ENCODE data around the gene DICER1. TPM values are rescaled to one million over a fixed set of nuclear protein-coding genes. Genes with fewer than 3 reads are reported as not detected.
A peak's percentile ranks its signal among the peaks of the same experiment; 100 is the strongest.

Gene DICER1
- total RNA-seq, 4 donors from 2014 or later = 43.9 to 72.2 (median 58.4) TPM

- H3K27ac ChIP-seq (replicated peaks in 1 of 4) = no peak overlapping the region
- no peak overlapping the region for H3K4me3 ChIP-seq
- no peak for DNase-seq (ENCODE audit: extremely low spot score)
- intact Hi-C loops (cut with DNase I) = no loop called here
- TF ChIP-seq POLR2A (IDR thresholded peaks at IDR 0.05; ENCODE audit: low read depth) (no peak), CTCF (IDR thresholded peaks at IDR 0.05) (no peak), EP300 (IDR thresholded peaks at IDR 0.05) (no peak), POLR2AphosphoS5 (IDR thresholded peaks at IDR 0.05) (no peak)
- H3K36me3 ChIP-seq = no peaks in the 10 kb centered on the region
- WGBS = 87% methylated on average over 16 of the region's 21 CpGs
- H3K4me1 ChIP-seq = peaks cover 20 to 26% (median 23%) of the 10 kb centered on the region in 4 donors
- H3K27me3 ChIP-seq = no peaks in the 10 kb centered on the region
- H3K9me3 ChIP-seq = no peaks in the 10 kb centered on the region
These were observed 34.3 kb upstream of the DICER1 start for GRCh38 chr14:95191445-95192199.

GRCh38 chr14:95190857-95191256 lies 33.5 kb upstream of the DICER1 start:
- TF ChIP-seq POLR2AphosphoS5 (IDR thresholded peaks at IDR 0.05) = no peak
- Histone ChIP-seq H3K36me3 (no peaks in the 10 kb centered on the region), H3K9me3 (no peaks in the 10 kb centered on the region), H3K4me3 (no peak overlapping the region), H3K4me1 (peaks cover 23 to 32% (median 28%) of the 10 kb centered on the region in 4 donors), H3K27me3 (no peaks in the 10 kb centered on the region), H3K27ac (replicated peaks in 1 of 4) (no peak overlapping the region)
- no peak for DNase-seq (ENCODE audit: extremely low spot score)
- WGBS = 90% methylated on average over 7 of the region's 7 CpGs
- intact Hi-C loops (cut with DNase I) = no loop called here

GRCh38 chr14:95190346-95190840 lies 33.1 kb upstream of the DICER1 start:
- Histone ChIP-seq H3K36me3 (no peaks in the 10 kb centered on the region), H3K4me1 (peaks cover 28 to 36% (median 33%) of the 10 kb centered on the region in 4 donors), H3K4me3 (no peak overlapping the region), H3K9me3 (no peaks in the 10 kb centered on the region), H3K27me3 (no peaks in the 10 kb centered on the region), H3K27ac (replicated peaks in 1 of 4) (peak overlapping the region in 1 of 4 donors; percentile 39)
- no peak for DNase-seq (ENCODE audit: extremely low spot score)
- 63% methylated on average over 2 of the region's 4 CpGs for WGBS
- intact Hi-C loops (cut with DNase I) = no loop called here
- TF ChIP-seq CTCF (IDR thresholded peaks at IDR 0.05) (no peak), EP300 (IDR thresholded peaks at IDR 0.05) (no peak), POLR2A (IDR thresholded peaks at IDR 0.05; ENCODE audit: low read depth) (no peak), POLR2AphosphoS5 (IDR thresholded peaks at IDR 0.05) (no peak)

- peak overlapping the region in 1 of 4 donors; percentile 39 for H3K27ac ChIP-seq (replicated peaks in 1 of 4)
- no peak overlapping the region for H3K4me3 ChIP-seq
- no peaks in the 10 kb centered on the region for H3K9me3 ChIP-seq
- H3K36me3 ChIP-seq = no peaks in the 10 kb centered on the region
- 34% methylated on average over 5 of the region's 5 CpGs for WGBS
- peaks cover 36 to 45% (median 41%) of the 10 kb centered on the region in 4 donors for H3K4me1 ChIP-seq
- TF ChIP-seq CTCF (IDR thresholded peaks at IDR 0.05) (no peak), EP300 (IDR thresholded peaks at IDR 0.05) (no peak), POLR2A (IDR thresholded peaks at IDR 0.05; ENCODE audit: low read depth) (no peak), POLR2AphosphoS5 (IDR thresholded peaks at IDR 0.05) (no peak)
- H3K27me3 ChIP-seq = no peaks in the 10 kb centered on the region
- DNase-seq (ENCODE audit: extremely low spot score) = no peak
- intact Hi-C loops (cut with DNase I) = no loop called here
These were observed 32.2 kb upstream of the DICER1 start for GRCh38 chr14:95189367-95190132.

- WGBS = 92% methylated on average over 3 of the region's 3 CpGs
- TF ChIP-seq POLR2AphosphoS5 (IDR thresholded peaks at IDR 0.05) (no peak), POLR2A (IDR thresholded peaks at IDR 0.05; ENCODE audit: low read depth) (no peak), EP300 (IDR thresholded peaks at IDR 0.05) (no peak), CTCF (IDR thresholded peaks at IDR 0.05) (no peak)
- H3K27ac ChIP-seq (replicated peaks in 1 of 4) = no peak overlapping the region
- peaks cover 48 to 56% (median 53%) of the 10 kb centered on the region in 4 donors for H3K4me1 ChIP-seq
- no peak for DNase-seq (ENCODE audit: extremely low spot score)
- no peaks in the 10 kb centered on the region for H3K27me3 ChIP-seq
- no peak overlapping the region for H3K4me3 ChIP-seq
- H3K36me3 ChIP-seq = no peaks in the 10 kb centered on the region
- H3K9me3 ChIP-seq = no peaks in the 10 kb centered on the region
- intact Hi-C loops (cut with DNase I) = no loop called here
These were observed 31.1 kb upstream of the DICER1 start for GRCh38 chr14:95188380-95188779.

Measured in esophagus muscularis mucosa (tissue), 4 donors.